HFFc6 (cell line): ENCODE measurements around the gene SUGCT. TPM values are rescaled to one million over a fixed set of nuclear protein-coding genes. Genes with fewer than 3 reads are reported as not detected.
"Not testable (repeated sequence)": the region's sequence is repeated elsewhere in the genome, so short reads cannot be mapped to it uniquely, and the experiment has no call there.

Experiments used
- DNase-seq: peaks from one replicate; pipeline ENCODE4 v3.0.0-alpha.2; 2018
- H3K27ac Mint-ChIP-seq: 2 replicates; pipeline ENCODE4 v1.8.0; 2020; ENCODE audit warnings: mild to moderate bottlenecking, mixed read lengths
- H3K27me3 Mint-ChIP-seq: 2 replicates; pipeline ENCODE4 v1.8.0; 2021; ENCODE audit warnings: mild to moderate bottlenecking, moderate library complexity, mixed read lengths; ENCODE audit not compliant: insufficient read depth
- H3K36me3 Mint-ChIP-seq: 2 replicates; pipeline ENCODE4 v1.8.0; 2021; ENCODE audit warnings: low read depth, mixed read lengths
- H3K4me1 Mint-ChIP-seq: 2 replicates; pipeline ENCODE4 v1.8.0; 2020; ENCODE audit warnings: low read depth, mixed read lengths
- H3K4me3 Mint-ChIP-seq: 2 replicates; pipeline ENCODE4 v1.8.0; 2020; ENCODE audit warnings: mild to moderate bottlenecking, moderate library complexity, mixed read lengths
- H3K9me3 Mint-ChIP-seq: 2 replicates; pipeline ENCODE4 v1.8.0; 2020; ENCODE audit warnings: mild to moderate bottlenecking, mixed read lengths
- CTCF ChIP-seq: fragments of 200-600 bp; sonication (generic); IDR thresholded peaks from 2 replicates; pipeline ENCODE4 v1.5.0; 2021; ENCODE audit warnings: antibody characterized with exemption, mild to moderate bottlenecking
- total RNA-seq, 6 experiments: library from RNA; stranded (reverse); fragmentation: NEBNext Ultra II Directional; extraction: Animal tissue kit (Norgen Biotek cat#: 25700); gene quantifications; 2 replicates in 1 of 6; 3 replicates in 5 of 6; pipeline ENCODE4 v1.2.3, GENCODE V29; 2021

The SUGCT gene
- total RNA-seq, 6 experiments from 2014 or later: 12.9 to 20.1 (median 17.1) TPM

- Mint-ChIP-seq H3K9me3 (no peaks in the 10 kb centered on the region), H3K4me1 (peaks cover 16% of the 10 kb centered on the region), H3K27me3 (no peaks in the 10 kb centered on the region), H3K36me3 (peaks cover 9% of the 10 kb centered on the region), H3K27ac (peak overlapping the region; percentile 98), H3K4me3 (peak overlapping the region; percentile 98)
- peak; percentile 8 for DNase-seq
- TF ChIP-seq CTCF: no peak
Observed at GRCh38 chr7:40133561-40134427, 1.0 kb upstream of the SUGCT start.

- Mint-ChIP-seq H3K27me3 (no peaks in the 10 kb centered on the region), H3K9me3 (no peaks in the 10 kb centered on the region), H3K27ac (peak overlapping the region; percentile 61), H3K36me3 (peaks cover 9% of the 10 kb centered on the region), H3K4me1 (peaks cover 16% of the 10 kb centered on the region), H3K4me3 (peak overlapping the region; percentile 98)
- no peak for DNase-seq
- no peak for TF ChIP-seq CTCF
Observed at GRCh38 chr7:40135317-40135610, 459 bp downstream of the SUGCT start.

- H3K4me3 Mint-ChIP-seq: no peak overlapping the region
- H3K27ac Mint-ChIP-seq: no peak overlapping the region
- H3K9me3 Mint-ChIP-seq: no peaks in the 10 kb centered on the region
- TF ChIP-seq CTCF: no peak
- H3K4me1 Mint-ChIP-seq: peaks cover 8% of the 10 kb centered on the region
- no peak for DNase-seq
- no peaks in the 10 kb centered on the region for H3K27me3 Mint-ChIP-seq
- H3K36me3 Mint-ChIP-seq: peaks cover 9% of the 10 kb centered on the region
Observed at GRCh38 chr7:40137563-40137962, 2.8 kb downstream of the SUGCT start.

- Mint-ChIP-seq H3K4me1 (no peaks in the 10 kb centered on the region), H3K27ac (no peak overlapping the region), H3K9me3 (no peaks in the 10 kb centered on the region), H3K27me3 (peaks cover 4% of the 10 kb centered on the region; the same call in 1 of the 2 replicates), H3K4me3 (no peak overlapping the region), H3K36me3 (no peaks in the 10 kb centered on the region)
- TF ChIP-seq CTCF: no peak
- DNase-seq: no peak
Observed at GRCh38 chr7:40138973-40139372, 4.2 kb downstream of the SUGCT start.

GRCh38 chr7:40139891-40140290 is 5.1 kb downstream of the SUGCT start:
- not testable (repeated sequence) for H3K27me3 Mint-ChIP-seq, H3K4me1 Mint-ChIP-seq, H3K4me3 Mint-ChIP-seq, DNase-seq, H3K36me3 Mint-ChIP-seq, H3K9me3 Mint-ChIP-seq, H3K27ac Mint-ChIP-seq

- not testable (repeated sequence) for H3K36me3 Mint-ChIP-seq, H3K27ac Mint-ChIP-seq, DNase-seq, H3K4me3 Mint-ChIP-seq, H3K9me3 Mint-ChIP-seq, H3K27me3 Mint-ChIP-seq, H3K4me1 Mint-ChIP-seq
Observed at GRCh38 chr7:40141916-40142315, 7.1 kb downstream of the SUGCT start.

GRCh38 chr7:40145596-40146130 is 10.9 kb downstream of the SUGCT start:
- H3K36me3 Mint-ChIP-seq: not testable (repeated sequence)

More at GRCh38 chr7:40145596-40146130, 10.9 kb downstream of the SUGCT start:
- not testable (repeated sequence) for DNase-seq, H3K27me3 Mint-ChIP-seq, H3K27ac Mint-ChIP-seq, H3K9me3 Mint-ChIP-seq, H3K4me3 Mint-ChIP-seq
- peaks cover 14% of the 10 kb centered on the region for H3K4me1 Mint-ChIP-seq
